ENCODE measurements around the gene ZNF804B. TPM values are rescaled to one million over a fixed set of nuclear protein-coding genes. Genes with fewer than 3 reads are reported as not detected.

Gene ZNF804B
- total and polyA plus RNA-seq, 4 donors = not detected

DNA sequence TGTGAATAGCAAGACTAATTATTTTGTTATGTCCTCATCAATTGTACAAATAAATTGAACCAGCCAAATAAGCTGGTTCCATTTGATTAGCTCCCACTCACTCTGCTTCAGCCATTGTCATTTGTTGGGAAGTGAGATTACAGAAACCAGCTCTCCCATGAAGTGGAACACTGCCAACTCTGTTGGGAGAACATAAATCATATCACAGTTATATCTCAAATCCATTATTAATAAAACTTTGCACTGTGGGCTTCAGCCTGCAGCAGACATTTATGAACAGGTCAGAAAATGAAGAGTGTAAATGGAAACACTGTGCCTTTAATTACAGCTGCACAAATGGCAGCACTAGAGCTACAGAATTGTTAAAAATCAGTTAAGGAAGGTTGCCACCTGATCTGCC is 82.7 kb downstream of the ZNF804B start:
- Histone ChIP-seq H3K27ac (ENCODE audit: low read depth in 1 of 2, low read length in 2 of 2) (no peak overlapping the region), H3K4me1 (ENCODE audit: control insufficient read depth in 4 of 4, insufficient read depth in 4 of 4, low read length in 3 of 4) (no peaks in the 10 kb centered on the region), H3K36me3 (ENCODE audit: control insufficient read depth in 4 of 4, insufficient read depth in 3 of 4, low read depth in 1 of 4, low read length in 3 of 4) (no peaks in the 10 kb centered on the region), H3K27me3 (ENCODE audit: control insufficient read depth in 4 of 4, insufficient read depth in 4 of 4, low read length in 3 of 4) (no peaks in the 10 kb centered on the region), H3K4me3 (ENCODE audit: low read depth in 1 of 3, low read length in 3 of 3) (no peak overlapping the region), H3K9me3 (ENCODE audit: control insufficient read depth in 4 of 4, low read length in 3 of 4) (no peaks in the 10 kb centered on the region), H3K9ac (ENCODE audit: low read depth in 1 of 2, low read length in 2 of 2) (no peak overlapping the region)
- DNase-seq (ENCODE audit: low spot score) = no peak
- TF ChIP-seq, protein P1, sequence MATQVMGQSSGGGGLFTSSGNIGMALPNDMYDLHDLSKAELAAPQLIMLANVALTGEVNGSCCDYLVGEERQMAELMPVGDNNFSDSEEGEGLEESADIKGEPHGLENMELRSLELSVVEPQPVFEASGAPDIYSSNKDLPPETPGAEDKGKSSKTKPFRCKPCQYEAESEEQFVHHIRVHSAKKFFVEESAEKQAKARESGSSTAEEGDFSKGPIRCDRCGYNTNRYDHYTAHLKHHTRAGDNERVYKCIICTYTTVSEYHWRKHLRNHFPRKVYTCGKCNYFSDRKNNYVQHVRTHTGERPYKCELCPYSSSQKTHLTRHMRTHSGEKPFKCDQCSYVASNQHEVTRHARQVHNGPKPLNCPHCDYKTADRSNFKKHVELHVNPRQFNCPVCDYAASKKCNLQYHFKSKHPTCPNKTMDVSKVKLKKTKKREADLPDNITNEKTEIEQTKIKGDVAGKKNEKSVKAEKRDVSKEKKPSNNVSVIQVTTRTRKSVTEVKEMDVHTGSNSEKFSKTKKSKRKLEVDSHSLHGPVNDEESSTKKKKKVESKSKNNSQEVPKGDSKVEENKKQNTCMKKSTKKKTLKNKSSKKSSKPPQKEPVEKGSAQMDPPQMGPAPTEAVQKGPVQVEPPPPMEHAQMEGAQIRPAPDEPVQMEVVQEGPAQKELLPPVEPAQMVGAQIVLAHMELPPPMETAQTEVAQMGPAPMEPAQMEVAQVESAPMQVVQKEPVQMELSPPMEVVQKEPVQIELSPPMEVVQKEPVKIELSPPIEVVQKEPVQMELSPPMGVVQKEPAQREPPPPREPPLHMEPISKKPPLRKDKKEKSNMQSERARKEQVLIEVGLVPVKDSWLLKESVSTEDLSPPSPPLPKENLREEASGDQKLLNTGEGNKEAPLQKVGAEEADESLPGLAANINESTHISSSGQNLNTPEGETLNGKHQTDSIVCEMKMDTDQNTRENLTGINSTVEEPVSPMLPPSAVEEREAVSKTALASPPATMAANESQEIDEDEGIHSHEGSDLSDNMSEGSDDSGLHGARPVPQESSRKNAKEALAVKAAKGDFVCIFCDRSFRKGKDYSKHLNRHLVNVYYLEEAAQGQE (IDR thresholded peaks at IDR 0.05) = no peak
- no peak for TF ChIP-seq TAF1 (conservative IDR thresholded peaks at IDR 0.05)
- TF ChIP-seq, protein P2, sequence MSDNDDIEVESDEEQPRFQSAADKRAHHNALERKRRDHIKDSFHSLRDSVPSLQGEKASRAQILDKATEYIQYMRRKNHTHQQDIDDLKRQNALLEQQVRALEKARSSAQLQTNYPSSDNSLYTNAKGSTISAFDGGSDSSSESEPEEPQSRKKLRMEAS (IDR thresholded peaks at IDR 0.05) = no peak
- no peak for TF ChIP-seq RAD21 (IDR thresholded peaks at IDR 0.05)
- TF ChIP-seq FOXA1 (IDR thresholded peaks at IDR 0.05) = no peak
- no peak for TF ChIP-seq JUND (IDR thresholded peaks at IDR 0.05)
- no peak for TF ChIP-seq EGR1 (IDR thresholded peaks at IDR 0.05; ENCODE audit: low read depth in 2 of 2)
- no peak for TF ChIP-seq NR2F2 (IDR thresholded peaks at IDR 0.05)
- TF ChIP-seq HNF4A (conservative IDR thresholded peaks at IDR 0.05) = no peak

DNA sequence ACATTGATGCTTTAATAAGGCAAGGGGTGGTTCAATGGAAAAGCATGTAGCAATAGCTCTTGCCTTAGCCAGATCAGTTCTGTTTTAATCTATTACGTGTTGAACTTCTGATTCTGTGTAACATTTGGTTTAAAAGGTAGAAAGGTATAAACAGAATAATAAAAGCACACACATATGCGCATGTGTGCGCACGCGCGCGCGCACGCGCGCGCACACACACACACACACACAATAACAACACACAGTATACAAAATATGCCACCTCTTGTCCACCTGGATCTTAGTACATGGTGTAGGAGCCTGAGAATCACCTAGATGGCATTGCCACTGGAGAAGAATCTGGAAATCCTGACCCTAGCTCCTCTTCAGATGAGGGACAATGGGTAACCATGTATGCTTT is 85.6 kb downstream of the ZNF804B start:
- DNase-seq (ENCODE audit: low spot score) = no peak
- Histone ChIP-seq H3K4me1 (ENCODE audit: control insufficient read depth in 4 of 4, insufficient read depth in 4 of 4, low read length in 3 of 4) (no peaks in the 10 kb centered on the region), H3K27me3 (ENCODE audit: control insufficient read depth in 4 of 4, insufficient read depth in 4 of 4, low read length in 3 of 4) (no peaks in the 10 kb centered on the region), H3K4me3 (ENCODE audit: low read depth in 1 of 3, low read length in 3 of 3) (no peak overlapping the region), H3K36me3 (ENCODE audit: control insufficient read depth in 4 of 4, insufficient read depth in 3 of 4, low read depth in 1 of 4, low read length in 3 of 4) (no peaks in the 10 kb centered on the region), H3K9ac (ENCODE audit: low read depth in 1 of 2, low read length in 2 of 2) (no peak overlapping the region), H3K9me3 (ENCODE audit: control insufficient read depth in 4 of 4, low read length in 3 of 4) (no peaks in the 10 kb centered on the region), H3K27ac (ENCODE audit: low read depth in 1 of 2, low read length in 2 of 2) (no peak overlapping the region)
- WGBS = 90% methylated on average over 12 of the region's 12 CpGs
- TF ChIP-seq, protein P1 (IDR thresholded peaks at IDR 0.05) = no peak
- TF ChIP-seq ZBTB33 (IDR thresholded peaks at IDR 0.05) (no peak), RXRA (IDR thresholded peaks at IDR 0.05) (no peak), JUND (IDR thresholded peaks at IDR 0.05) (no peak), FOXA2 (IDR thresholded peaks at IDR 0.05) (no peak), YY1 (IDR thresholded peaks at IDR 0.05) (no peak), HNF4A (conservative IDR thresholded peaks at IDR 0.05) (no peak), GABPA (IDR thresholded peaks at IDR 0.05 in 1 of 2, conservative IDR thresholded peaks at IDR 0.05 in 1 of 2) (no peak), HNF4G (IDR thresholded peaks at IDR 0.05) (no peak), TAF1 (conservative IDR thresholded peaks at IDR 0.05) (no peak), ATF3 (IDR thresholded peaks at IDR 0.05) (no peak), NR2F2 (IDR thresholded peaks at IDR 0.05) (no peak), RAD21 (IDR thresholded peaks at IDR 0.05) (no peak), FOXA1 (IDR thresholded peaks at IDR 0.05) (no peak), SP1 (IDR thresholded peaks at IDR 0.05) (no peak), EGR1 (IDR thresholded peaks at IDR 0.05; ENCODE audit: low read depth in 2 of 2) (no peak)
- TF ChIP-seq, protein P2 (IDR thresholded peaks at IDR 0.05) = no peak
- TF ChIP-seq, protein P3, sequence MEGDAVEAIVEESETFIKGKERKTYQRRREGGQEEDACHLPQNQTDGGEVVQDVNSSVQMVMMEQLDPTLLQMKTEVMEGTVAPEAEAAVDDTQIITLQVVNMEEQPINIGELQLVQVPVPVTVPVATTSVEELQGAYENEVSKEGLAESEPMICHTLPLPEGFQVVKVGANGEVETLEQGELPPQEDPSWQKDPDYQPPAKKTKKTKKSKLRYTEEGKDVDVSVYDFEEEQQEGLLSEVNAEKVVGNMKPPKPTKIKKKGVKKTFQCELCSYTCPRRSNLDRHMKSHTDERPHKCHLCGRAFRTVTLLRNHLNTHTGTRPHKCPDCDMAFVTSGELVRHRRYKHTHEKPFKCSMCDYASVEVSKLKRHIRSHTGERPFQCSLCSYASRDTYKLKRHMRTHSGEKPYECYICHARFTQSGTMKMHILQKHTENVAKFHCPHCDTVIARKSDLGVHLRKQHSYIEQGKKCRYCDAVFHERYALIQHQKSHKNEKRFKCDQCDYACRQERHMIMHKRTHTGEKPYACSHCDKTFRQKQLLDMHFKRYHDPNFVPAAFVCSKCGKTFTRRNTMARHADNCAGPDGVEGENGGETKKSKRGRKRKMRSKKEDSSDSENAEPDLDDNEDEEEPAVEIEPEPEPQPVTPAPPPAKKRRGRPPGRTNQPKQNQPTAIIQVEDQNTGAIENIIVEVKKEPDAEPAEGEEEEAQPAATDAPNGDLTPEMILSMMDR (IDR thresholded peaks at IDR 0.05; ENCODE audit: low read depth, low read length, missing input control) = no peak

Measured in liver (tissue), 9 donors.